ENCODE data around the gene PLIN4. TPM values are rescaled to one million over a fixed set of nuclear protein-coding genes. Genes with fewer than 3 reads are reported as not detected.

The PLIN4 gene
- total RNA-seq, 2 experiments from 2014 or later = 0.13 to 0.32 TPM

- H3K27ac ChIP-seq (ENCODE audit: low read depth, low read length, poor library complexity, severe bottlenecking) = no peak overlapping the region
- TF ChIP-seq EZH2phosphoT487 (IDR thresholded peaks at IDR 0.05; ENCODE audit: borderline replicate concordance, low read depth, low read length) = no peak
- TF ChIP-seq CTCF (conservative IDR thresholded peaks at IDR 0.05; ENCODE audit: low read length) = no peak
- ChIA-PET POLR2A (no interaction called here), CTCF (ENCODE audit: unreplicated experiment) (no interaction called here)
- H2AFZ ChIP-seq (ENCODE audit: low read length) = no peak overlapping the region
- no peak overlapping the region for H3K4me2 ChIP-seq (ENCODE audit: low read length)
- no peaks in the 10 kb centered on the region for H3K79me2 ChIP-seq (ENCODE audit: insufficient read depth, low read depth, low read length)
- H3K9me3 ChIP-seq (ENCODE audit: low read length) = no peaks in the 10 kb centered on the region
- H3K4me3 ChIP-seq (ENCODE audit: low read depth, low read length, poor library complexity, severe bottlenecking) = no peak overlapping the region
- peaks cover 14% of the 10 kb centered on the region; the same call in 1 of the 2 replicates for H3K36me3 ChIP-seq (ENCODE audit: insufficient read depth, low read length)
- H3K9me2 ChIP-seq (ENCODE audit: insufficient read depth, low read length) = no peaks in the 10 kb centered on the region
- DNase-seq (ENCODE audit: low spot score) = no peak
- intact Hi-C loops (cut with micrococcal nuclease; ENCODE audit: unreplicated experiment) = no loop called here
- no peaks in the 10 kb centered on the region for H4K20me1 ChIP-seq (ENCODE audit: insufficient read depth, low read length)
- no peaks in the 10 kb centered on the region for H3K4me1 ChIP-seq (ENCODE audit: insufficient read depth, low read length, poor library complexity, severe bottlenecking)
- BruUV-seq (replicated peaks) = no TSS peak
Measured at GRCh38 chr19:4504891-4505569, 13.3 kb downstream of the PLIN4 start.

GRCh38 chr19:4504297-4504701 is 14.0 kb downstream of the PLIN4 start:
- Histone ChIP-seq H3K36me3 (ENCODE audit: insufficient read depth, low read length) (peaks cover 14% of the 10 kb centered on the region; the same call in 1 of the 2 replicates), H3K4me1 (ENCODE audit: insufficient read depth, low read length, poor library complexity, severe bottlenecking) (no peaks in the 10 kb centered on the region), H3K27ac (ENCODE audit: low read depth, low read length, poor library complexity, severe bottlenecking) (no peak overlapping the region), H3K9me2 (ENCODE audit: insufficient read depth, low read length) (no peaks in the 10 kb centered on the region), H3K4me2 (ENCODE audit: low read length) (no peak overlapping the region), H3K9me3 (ENCODE audit: low read length) (no peaks in the 10 kb centered on the region), H3K79me2 (ENCODE audit: insufficient read depth, low read depth, low read length) (no peaks in the 10 kb centered on the region), H4K20me1 (ENCODE audit: insufficient read depth, low read length) (no peaks in the 10 kb centered on the region), H2AFZ (ENCODE audit: low read length) (no peak overlapping the region), H3K4me3 (ENCODE audit: low read depth, low read length, poor library complexity, severe bottlenecking) (no peak overlapping the region)
- intact Hi-C loops (cut with micrococcal nuclease; ENCODE audit: unreplicated experiment) = no loop called here
- BruUV-seq (replicated peaks) = no TSS peak
- TF ChIP-seq CTCF (conservative IDR thresholded peaks at IDR 0.05; ENCODE audit: low read length) (no peak), EZH2phosphoT487 (IDR thresholded peaks at IDR 0.05; ENCODE audit: borderline replicate concordance, low read depth, low read length) (no peak)
- DNase-seq (ENCODE audit: low spot score) = no peak
- ChIA-PET CTCF (ENCODE audit: unreplicated experiment) (no interaction called here), POLR2A (no interaction called here)

GRCh38 chr19:4503825-4504170 is 14.5 kb downstream of the PLIN4 start:
- H3K27ac ChIP-seq (ENCODE audit: low read depth, low read length, poor library complexity, severe bottlenecking) = no peak overlapping the region
- ChIA-PET POLR2A (no interaction called here), CTCF (ENCODE audit: unreplicated experiment) (no interaction called here)
- no peak overlapping the region for H2AFZ ChIP-seq (ENCODE audit: low read length)
- no peaks in the 10 kb centered on the region for H4K20me1 ChIP-seq (ENCODE audit: insufficient read depth, low read length)
- H3K4me2 ChIP-seq (ENCODE audit: low read length) = no peak overlapping the region
- no peak for DNase-seq (ENCODE audit: low spot score)
- H3K9me3 ChIP-seq (ENCODE audit: low read length) = no peaks in the 10 kb centered on the region
- BruUV-seq (replicated peaks) = no TSS peak
- H3K4me3 ChIP-seq (ENCODE audit: low read depth, low read length, poor library complexity, severe bottlenecking) = no peak overlapping the region
- H3K36me3 ChIP-seq (ENCODE audit: insufficient read depth, low read length) = peaks cover 14% of the 10 kb centered on the region; the same call in 1 of the 2 replicates
- H3K4me1 ChIP-seq (ENCODE audit: insufficient read depth, low read length, poor library complexity, severe bottlenecking) = no peaks in the 10 kb centered on the region
- H3K9me2 ChIP-seq (ENCODE audit: insufficient read depth, low read length) = no peaks in the 10 kb centered on the region
- intact Hi-C loops (cut with micrococcal nuclease; ENCODE audit: unreplicated experiment) = no loop called here
- H3K79me2 ChIP-seq (ENCODE audit: insufficient read depth, low read depth, low read length) = no peaks in the 10 kb centered on the region
- no peak for TF ChIP-seq CTCF (conservative IDR thresholded peaks at IDR 0.05; ENCODE audit: low read length)
- no peak for TF ChIP-seq EZH2phosphoT487 (IDR thresholded peaks at IDR 0.05; ENCODE audit: borderline replicate concordance, low read depth, low read length)
